IMR-90 (cell line): ENCODE results near the gene TRPM3. TPM values are rescaled to one million over a fixed set of nuclear protein-coding genes. Genes with fewer than 3 reads are reported as not detected.

Experiments used
- ATAC-seq: fragments of 200-7000 bp; cut with Tn5 transposase; 2 replicates; pipeline ENCODE4 v1.9.1; 2020; ENCODE audit warnings: low read depth, mild to moderate bottlenecking, moderate library complexity
- BruUV-seq: library from RNA; stranded (reverse); fragments of 400-500 nt; replicated peaks from 2 replicates; lab custom pipeline; 2021; lab: Mats Ljungman, UMichigan
- CTCF ChIA-PET: fragments of 300-600 bp; formaldehyde crosslinking; extraction: SDS; loops from one replicate; lab custom pipeline; 2021; ENCODE audit warnings: antibody characterized with exemption; lab: Yijun Ruan, JAX
- POLR2A ChIA-PET: fragments of 300-600 bp; sonication (Branson Sonifier 250); formaldehyde crosslinking; loops from one replicate; lab custom pipeline; 2022; ENCODE audit warnings: antibody characterized with exemption; ENCODE audit not compliant: unreplicated experiment; lab: Charles Lee
- DNase-seq: peaks from one replicate; pipeline ENCODE4 v3.0.0; 2013
- H2AFZ ChIP-seq: replicated peaks from 2 replicates; pipeline ENCODE3; 2013; ENCODE audit warnings: low read length, mild to moderate bottlenecking; ENCODE audit not compliant: poor library complexity
- H2AK5ac ChIP-seq: 2 replicates; pipeline ENCODE4 v1.6.1; 2013; ENCODE audit warnings: low read depth, low read length, inconsistent platforms
- H2AK9ac ChIP-seq: replicated peaks from 2 replicates; pipeline ENCODE3; 2013; ENCODE audit warnings: mild to moderate bottlenecking, low read depth, low read length, moderate library complexity; ENCODE audit not compliant: poor library complexity
- H2BK120ac ChIP-seq: 2 replicates; pipeline ENCODE4 v1.6.1; 2013; ENCODE audit warnings: low read depth, low read length, inconsistent platforms
- H2BK15ac ChIP-seq: 3 replicates; pipeline ENCODE4 v1.6.1; 2013; ENCODE audit warnings: low read depth, low read length, inconsistent platforms
- H2BK20ac ChIP-seq: 2 replicates; pipeline ENCODE4 v1.6.1; 2013; ENCODE audit warnings: low read depth, mild to moderate bottlenecking, inconsistent platforms, low read length, moderate library complexity
- H2BK5ac ChIP-seq: 2 replicates; pipeline ENCODE4 v1.6.1; 2013; ENCODE audit warnings: mild to moderate bottlenecking, low read depth, low read length, inconsistent platforms; ENCODE audit not compliant: poor library complexity, severe bottlenecking
- H3K14ac ChIP-seq: replicated peaks from 2 replicates; pipeline ENCODE4 v1.6.1; 2013; ENCODE audit warnings: low read depth, low read length, inconsistent platforms
- H3K18ac ChIP-seq: 2 replicates; pipeline ENCODE4 v1.6.1; 2013; ENCODE audit warnings: low read depth, low read length, control low read depth
- H3K23ac ChIP-seq: 2 replicates; pipeline ENCODE4 v1.6.1; 2013; ENCODE audit warnings: low read depth, low read length, inconsistent platforms
- H3K27ac ChIP-seq: 2 replicates; pipeline ENCODE4 v1.5.1; 2013; ENCODE audit warnings: mild to moderate bottlenecking, control low read depth, low read length; ENCODE audit not compliant: insufficient read depth
- H3K27me3 ChIP-seq: 2 replicates; pipeline ENCODE4 v1.6.1; 2013; ENCODE audit warnings: low read length; ENCODE audit not compliant: control insufficient read depth, insufficient read depth
- H3K36me3 ChIP-seq: 2 replicates; pipeline ENCODE4 v1.6.1; 2013; ENCODE audit warnings: low read length, mixed read lengths; ENCODE audit not compliant: control insufficient read depth, insufficient read depth
- H3K4ac ChIP-seq: 2 replicates; pipeline ENCODE4 v1.6.1; 2013; ENCODE audit warnings: low read depth, low read length, inconsistent platforms
- H3K4me1 ChIP-seq: 2 replicates; pipeline ENCODE4 v1.6.1; 2013; ENCODE audit warnings: low read length, mixed read lengths; ENCODE audit not compliant: control insufficient read depth, insufficient read depth
- H3K4me2 ChIP-seq: 2 replicates; pipeline ENCODE4 v1.6.1; 2013; ENCODE audit warnings: low read depth, mild to moderate bottlenecking, control low read depth, low read length, moderate library complexity
- H3K4me3 ChIP-seq: 2 replicates; pipeline ENCODE4 v1.5.1; 2013; ENCODE audit warnings: low read depth, mild to moderate bottlenecking, control low read depth, low read length, moderate library complexity; ENCODE audit not compliant: insufficient read depth
- H3K56ac ChIP-seq: 2 replicates; pipeline ENCODE4 v1.6.1; 2013; ENCODE audit warnings: low read length, inconsistent platforms; ENCODE audit not compliant: insufficient read depth; ENCODE audit errors: extremely low read depth
- H3K79me1 ChIP-seq, 2 experiments: 2 replicates each; pipeline ENCODE4 v1.6.1; 2013; ENCODE audit warnings: low read length in 2 of 2, inconsistent platforms in 1 of 2, low read depth in 1 of 2
- H3K9ac ChIP-seq: 2 replicates; pipeline ENCODE4 v1.6.1; 2013; ENCODE audit warnings: low read depth, low read length, control low read depth
- H3K9me1 ChIP-seq: 2 replicates; pipeline ENCODE4 v1.6.1; 2013; ENCODE audit warnings: low read length, inconsistent platforms; ENCODE audit not compliant: insufficient read depth
- H3K9me3 ChIP-seq: 2 replicates; pipeline ENCODE4 v1.6.1; 2013; ENCODE audit warnings: low read length; ENCODE audit not compliant: control insufficient read depth, insufficient read depth
- H4K20me1 ChIP-seq: 2 replicates; pipeline ENCODE4 v1.6.1; 2013; ENCODE audit warnings: low read length, inconsistent platforms; ENCODE audit not compliant: insufficient read depth
- H4K5ac ChIP-seq: 2 replicates; pipeline ENCODE4 v1.6.1; 2013; ENCODE audit warnings: mild to moderate bottlenecking, low read depth, low read length, control low read depth
- H4K8ac ChIP-seq, 2 experiments: 2 replicates each; pipeline ENCODE4 v1.6.1; 2013; ENCODE audit warnings: low read depth in 2 of 2, low read length in 2 of 2, control low read depth in 1 of 2, inconsistent platforms in 1 of 2
- H4K91ac ChIP-seq: 2 replicates; pipeline ENCODE4 v1.6.1; 2013; ENCODE audit warnings: low read depth, low read length, inconsistent platforms; ENCODE audit not compliant: insufficient read depth
- BHLHE40 ChIP-seq: fragments of 150-350 bp; IDR thresholded peaks from 2 replicates; pipeline ENCODE4 v1.6.1; 2016; ENCODE audit warnings: mild to moderate bottlenecking, low read depth, low read length
- CEBPB ChIP-seq: IDR thresholded peaks from 2 replicates; pipeline ENCODE4 v1.6.1; 2012; ENCODE audit warnings: low read depth, low read length, improper control_type of control experiment
- RAD21 ChIP-seq: IDR thresholded peaks from 2 replicates; pipeline ENCODE4 v1.6.1; 2012; ENCODE audit warnings: low read length, improper control_type of control experiment
- RCOR1 ChIP-seq: IDR thresholded peaks from 2 replicates; pipeline ENCODE4 v1.6.1; 2012; ENCODE audit warnings: mild to moderate bottlenecking, low read length, improper control_type of control experiment; ENCODE audit not compliant: insufficient replicate concordance
- RFX5 ChIP-seq: IDR thresholded peaks from 2 replicates; pipeline ENCODE4 v1.8.0; 2012; ENCODE audit warnings: low read depth, mild to moderate bottlenecking, low read length, moderate library complexity
- SMC3 ChIP-seq: fragments of 150-350 bp; IDR thresholded peaks from 2 replicates; pipeline ENCODE4 v1.6.1; 2016; ENCODE audit warnings: low read depth, mild to moderate bottlenecking, antibody characterized with exemption, low read length, moderate library complexity
- USF2 ChIP-seq: fragments of 150-350 bp; IDR thresholded peaks from 2 replicates; pipeline ENCODE4 v1.6.1; 2017; ENCODE audit warnings: mild to moderate bottlenecking, antibody characterized with exemption, low read length, low read depth
- WGBS, 2 experiments: methylation state at CpG; one replicate each; pipeline versions ENCODE4 v1.1.5 to v1.1.7; 2013; ENCODE audit warnings: missing lambda C conversion rate in 2 of 2; ENCODE audit not compliant: insufficient read length in 1 of 2; ENCODE audit errors: extremely low coverage in 2 of 2; 5-methylcytosine and 5-hydroxymethylcytosine counted together
- dilution Hi-C: fragments of 300-500 bp; cut with HindIII; formaldehyde crosslinking; loops from one replicate; pipeline ENCODE4 v1.14.3; 2018; ENCODE audit warnings: low sequenced_read_pairs; ENCODE audit not compliant: unreplicated experiment
- in situ Hi-C: fragments of 300-500 bp; cut with MboI; formaldehyde crosslinking; loops from 3 replicates; pipeline ENCODE4 v1.14.3; 2019; ENCODE audit warnings: low sequenced_read_pairs, inconsistent platforms, mixed read lengths
- intact Hi-C: fragments of 100-400 bp; cut with micrococcal nuclease; formaldehyde crosslinking; loops from 2 replicates; pipeline ENCODE4 v1.10.0; 2022
- polyA plus RNA-seq, 3 experiments: library from polyadenylated mRNA; depleted of rRNA; stranded (reverse); fragments of >200 nt; gene quantifications; 2 replicates each; pipeline ENCODE4 v1.2.3, GENCODE V29; 2012; ENCODE audit warnings: low replicate concordance in 1 of 3
- total RNA-seq: library from RNA; depleted of rRNA; stranded (reverse); fragments of >200 nt; gene quantifications from 2 replicates; pipeline ENCODE4 v1.2.3, GENCODE V29; 2012

The TRPM3 gene
- total and polyA plus RNA-seq, 2 of the 4 experiments (the other 2 are of a cell fraction): not detected

GRCh38 chr9:70488098-70488792, 633.2 kb downstream of the TRPM3 start:
- Histone ChIP-seq H3K9me3 (no peaks in the 10 kb centered on the region), H3K27me3 (no peaks in the 10 kb centered on the region), H2BK120ac (peak overlapping the region; percentile 50), H3K27ac (peak overlapping the region; percentile 45; the same call in 1 of the 2 replicates), H3K14ac (no peak overlapping the region), H3K4me3 (no peak overlapping the region), H3K4me2 (no peak overlapping the region; the same call in 1 of the 2 replicates), H3K23ac (no peak overlapping the region), H2BK15ac (no peak overlapping the region; the same call in 2 of the 3 replicates), H2AK5ac (no peak overlapping the region), H4K8ac (peak overlapping the region in 1 of 2 experiments; percentile 20; a peak in 1 of 4 replicates), H4K5ac (peak overlapping the region; percentile 85), H2AFZ (no peak overlapping the region), H3K79me1 (no peaks in the 10 kb centered on the region), H2AK9ac (no peak overlapping the region), H2BK20ac (peak overlapping the region; percentile 45; the same call in 1 of the 2 replicates), H3K56ac (no peak overlapping the region), H3K9me1 (peaks cover 11% of the 10 kb centered on the region), H3K9ac (no peak overlapping the region), H3K4ac (no peak overlapping the region), H4K20me1 (no peaks in the 10 kb centered on the region), H4K91ac (no peak overlapping the region), H2BK5ac (no peak overlapping the region), H3K36me3 (no peaks in the 10 kb centered on the region), H3K4me1 (peaks cover 7% of the 10 kb centered on the region), H3K18ac (peak overlapping the region; percentile 79)
- POLR2A ChIA-PET: no interaction called here
- BruUV-seq: no TSS peak
- dilution Hi-C loops (no loop called here), in situ Hi-C loops (loop anchor here (10.0 kb wide), 1 partner anchor 143 kb away; no protein-coding TSS in a partner anchor), intact Hi-C loops (loop anchor here (5.0 kb wide), 1 partner anchor 146 kb away; no protein-coding TSS in a partner anchor)
- CTCF ChIA-PET: interaction anchor here (0.7 to 1.0 kb wide), 2 partner anchors 62 to 114 kb away, joined by 3 to 4 read pairs; no protein-coding TSS in a partner anchor
- no CpG with 5 or more reads among the region's 6 CpGs for WGBS, 2 experiments
- DNase-seq: peak; percentile 39
- TF ChIP-seq BHLHE40 (no peak), USF2 (no peak), RCOR1 (no peak), SMC3 (no peak), CEBPB (peak; percentile 52), RAD21 (no peak), RFX5 (no peak)
- peak; percentile 15; the same call in 1 of the 2 replicates for ATAC-seq
